GM19372 (cell line): ENCODE data around the gene OMP.

ENCODE experiments used
- ATAC-seq: cut with Tn5 transposase; IDR thresholded peaks from one replicate; pipeline ENCODE4 v1.9.1; 2021; ENCODE audit warnings: mild to moderate bottlenecking, low read depth, moderate library complexity; ENCODE audit not compliant: unreplicated experiment

Gene OMP

DNA sequence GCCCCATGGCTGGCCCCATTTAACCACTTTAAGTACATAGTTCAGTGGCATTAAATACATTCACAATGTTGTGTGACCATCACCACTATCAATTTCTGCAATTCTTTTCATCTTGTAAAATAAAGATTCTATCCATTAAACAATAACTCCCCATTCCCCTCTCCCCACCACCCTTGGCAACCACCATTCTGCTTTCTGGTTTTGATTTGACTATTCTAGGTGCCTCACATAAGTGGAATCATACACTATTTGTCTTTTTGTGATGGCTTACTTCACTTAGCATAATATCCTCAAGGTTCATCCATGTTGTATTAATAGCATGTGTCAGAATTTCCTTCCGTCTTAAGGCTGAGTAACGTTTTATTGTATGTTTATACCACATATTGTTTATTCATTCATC, 32.4 kb downstream of the OMP start:
- ATAC-seq = no peak

DNA sequence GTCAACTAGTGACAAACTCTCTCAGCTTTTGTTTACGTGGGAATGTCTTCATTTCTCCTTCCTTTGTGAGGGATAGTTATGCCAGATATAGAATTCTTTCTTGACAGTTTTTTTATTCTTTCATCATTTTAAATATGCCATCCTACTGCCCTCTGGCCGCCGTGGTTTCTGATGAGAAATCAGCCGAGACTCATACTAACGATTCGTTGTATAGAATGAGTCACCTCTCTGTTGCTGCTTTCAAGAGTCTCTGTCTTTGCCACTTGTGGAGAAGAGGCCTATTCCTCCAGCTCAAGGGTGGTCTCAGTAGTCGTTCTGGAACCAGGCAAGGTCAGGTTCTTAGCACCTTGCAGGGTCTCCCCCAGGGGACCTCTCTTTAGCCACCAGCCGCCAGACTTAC, 33.4 kb downstream of the OMP start:
- ATAC-seq = no peak

DNA sequence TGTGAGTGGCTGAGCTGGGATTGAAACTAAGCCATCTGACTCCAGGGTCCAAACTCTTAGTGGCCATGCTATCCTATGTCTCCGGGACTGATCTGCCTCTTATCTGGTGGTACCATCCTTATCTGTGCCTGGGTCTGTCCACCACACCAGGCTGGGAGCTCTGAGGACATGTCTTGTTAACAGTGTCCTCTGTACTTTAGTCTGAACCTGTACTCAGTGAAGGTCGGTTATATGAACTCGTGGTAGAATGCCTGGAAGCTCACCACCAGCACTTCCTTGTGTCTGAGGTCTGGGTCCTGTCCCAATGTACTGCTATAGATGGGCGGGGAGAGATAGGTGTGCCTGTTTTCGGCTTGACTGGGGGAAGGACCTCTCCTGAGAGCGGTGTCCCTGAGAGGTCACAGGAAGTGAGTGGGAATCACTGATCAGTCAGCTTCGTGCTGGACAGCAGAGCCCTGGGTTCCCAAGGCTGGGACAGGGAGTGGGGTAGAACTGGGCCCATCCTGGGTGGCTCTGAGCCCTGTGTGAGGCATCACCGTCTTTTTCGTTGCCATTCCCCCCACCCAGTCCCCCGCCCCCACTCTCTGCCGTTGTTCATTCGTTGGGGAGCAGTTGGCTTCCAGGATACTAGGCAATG, 34.3 kb downstream of the OMP start:
- ATAC-seq = no peak

DNA sequence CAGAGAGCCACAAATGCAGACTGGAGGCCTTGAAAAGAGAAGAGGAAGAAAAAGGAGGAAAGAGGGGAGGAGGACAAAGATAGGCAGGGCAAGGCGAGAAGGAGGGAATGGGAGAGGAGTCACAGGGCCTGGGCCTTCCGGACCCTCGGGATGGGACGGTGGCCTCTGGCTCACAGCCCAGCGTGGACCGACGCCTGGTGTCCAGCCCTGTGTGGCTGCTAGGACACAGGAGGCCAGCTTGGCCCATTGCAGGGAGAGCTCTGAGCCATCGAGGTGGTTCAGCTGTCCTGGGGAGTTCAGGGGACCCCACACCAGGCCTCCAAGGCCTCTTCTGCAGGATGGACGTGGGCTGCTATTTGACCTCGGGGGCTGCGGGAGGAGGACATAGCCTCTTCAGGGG, 34.8 kb downstream of the OMP start:
- ATAC-seq = no peak

DNA sequence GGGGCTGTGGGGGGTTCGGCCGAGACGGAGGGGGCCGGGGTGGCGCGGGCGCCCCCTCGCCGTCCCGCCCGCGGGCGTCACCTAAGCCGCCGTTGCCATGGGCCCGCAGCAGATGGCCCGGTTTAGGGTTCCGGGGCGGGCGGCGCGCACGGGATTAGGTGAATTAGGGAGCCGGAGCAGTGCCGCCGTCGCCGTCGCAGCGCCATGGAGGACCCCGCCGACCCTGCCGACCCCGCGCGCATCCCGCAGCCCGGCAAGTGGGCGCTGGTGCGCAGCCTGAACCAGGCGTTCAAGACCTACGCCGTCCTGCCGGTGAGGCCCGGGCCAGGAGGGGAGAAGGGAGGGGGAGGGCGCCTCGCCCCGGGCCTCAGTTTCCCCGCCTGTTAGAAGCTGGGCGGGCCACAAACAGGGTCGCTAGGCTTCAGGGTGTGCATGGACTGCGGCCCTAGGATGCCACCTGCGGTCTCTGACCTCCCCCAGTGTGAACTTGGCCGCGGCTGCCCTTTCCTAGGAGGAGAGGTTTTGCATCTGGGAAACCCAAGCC, 35.5 kb downstream of the OMP start:
- no peak for ATAC-seq

DNA sequence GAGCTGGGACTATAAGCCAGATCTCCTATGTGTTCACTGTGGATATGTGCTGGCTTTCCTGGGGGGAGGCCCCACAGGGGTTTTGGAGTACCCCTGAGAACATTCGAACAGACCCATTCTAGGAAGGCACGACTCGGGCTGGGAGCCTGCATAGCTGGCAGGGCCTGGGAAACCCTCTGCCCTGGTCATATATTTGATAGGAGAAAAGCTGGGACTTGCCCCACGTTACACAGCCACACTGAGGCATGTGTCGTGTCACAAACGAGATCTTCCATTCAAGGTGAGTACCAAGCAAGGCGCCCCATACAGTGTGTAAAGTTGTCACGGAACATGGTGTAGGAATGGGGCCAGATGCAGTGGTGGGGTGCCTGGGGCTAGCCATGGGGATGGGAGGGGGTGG, 36.6 kb downstream of the OMP start:
- no peak for ATAC-seq

DNA sequence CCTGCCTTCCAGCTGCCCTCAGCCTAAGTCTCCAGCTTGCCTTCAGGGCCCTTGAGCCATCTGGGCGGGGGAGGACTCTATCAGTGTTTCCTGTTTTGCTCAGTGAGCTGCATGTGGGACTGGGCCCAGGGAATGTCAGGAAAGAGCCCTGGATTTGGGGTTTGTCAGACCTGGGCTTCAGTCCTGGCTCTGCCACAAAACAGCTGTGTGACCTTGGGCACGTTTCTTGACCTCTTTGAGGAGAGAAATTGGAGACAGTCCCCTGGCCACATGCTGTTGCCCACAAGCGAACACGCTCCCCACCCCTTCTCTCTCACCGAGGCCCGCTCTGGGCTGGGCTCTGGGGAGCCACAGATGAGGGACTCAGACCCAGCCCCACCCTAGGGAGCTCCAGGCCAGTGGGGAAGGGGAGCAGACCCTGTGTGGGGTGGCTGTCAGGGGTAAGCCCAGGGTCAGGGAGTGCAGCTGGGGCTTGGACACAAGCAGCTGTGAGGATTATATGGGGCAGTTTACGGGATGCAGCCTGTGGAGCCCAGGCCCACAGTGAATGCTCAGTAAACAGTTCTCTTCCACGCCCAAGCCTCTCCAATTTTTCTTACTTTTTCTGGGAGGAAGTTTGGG, 37.7 kb downstream of the OMP start:
- no peak for ATAC-seq

DNA sequence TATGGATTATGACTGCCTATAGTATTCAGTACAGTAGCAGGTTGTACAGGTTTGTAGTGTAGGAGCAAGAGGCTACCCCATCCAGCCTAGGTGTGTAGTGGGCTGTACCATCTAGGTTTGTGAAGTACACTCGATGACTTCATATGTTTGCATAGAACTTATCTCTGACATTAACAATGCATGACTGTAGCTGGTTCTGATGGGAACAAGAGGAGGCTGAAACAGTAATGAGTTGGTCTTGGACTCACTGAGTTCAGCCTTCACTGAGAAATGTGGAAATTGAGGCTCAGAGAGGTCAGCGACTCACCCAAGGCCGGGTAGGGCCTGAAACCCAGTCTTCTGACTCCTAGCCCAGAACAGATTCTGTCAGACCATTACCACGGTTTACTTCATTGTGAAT, 38.4 kb downstream of the OMP start:
- no peak for ATAC-seq

DNA sequence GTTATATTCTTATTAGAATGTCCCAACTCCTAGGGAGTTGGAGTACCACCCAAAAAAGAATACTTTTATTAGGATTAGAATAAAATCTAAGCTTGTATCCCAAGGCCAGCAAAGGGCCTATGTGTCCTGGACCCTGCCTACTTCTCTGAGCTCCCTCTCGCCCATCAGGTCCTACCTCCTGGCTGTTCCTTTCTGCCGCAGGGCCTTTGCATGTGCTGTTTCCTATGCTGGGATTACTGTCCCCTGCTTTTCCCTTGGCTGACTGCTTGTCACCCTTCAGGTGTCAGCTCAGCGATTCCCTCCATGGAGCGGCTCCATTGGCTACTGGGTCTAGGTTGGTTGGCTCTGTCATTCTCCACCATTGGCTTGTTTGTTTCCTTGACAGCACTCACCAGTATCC, 38.8 kb downstream of the OMP start:
- no peak for ATAC-seq

DNA sequence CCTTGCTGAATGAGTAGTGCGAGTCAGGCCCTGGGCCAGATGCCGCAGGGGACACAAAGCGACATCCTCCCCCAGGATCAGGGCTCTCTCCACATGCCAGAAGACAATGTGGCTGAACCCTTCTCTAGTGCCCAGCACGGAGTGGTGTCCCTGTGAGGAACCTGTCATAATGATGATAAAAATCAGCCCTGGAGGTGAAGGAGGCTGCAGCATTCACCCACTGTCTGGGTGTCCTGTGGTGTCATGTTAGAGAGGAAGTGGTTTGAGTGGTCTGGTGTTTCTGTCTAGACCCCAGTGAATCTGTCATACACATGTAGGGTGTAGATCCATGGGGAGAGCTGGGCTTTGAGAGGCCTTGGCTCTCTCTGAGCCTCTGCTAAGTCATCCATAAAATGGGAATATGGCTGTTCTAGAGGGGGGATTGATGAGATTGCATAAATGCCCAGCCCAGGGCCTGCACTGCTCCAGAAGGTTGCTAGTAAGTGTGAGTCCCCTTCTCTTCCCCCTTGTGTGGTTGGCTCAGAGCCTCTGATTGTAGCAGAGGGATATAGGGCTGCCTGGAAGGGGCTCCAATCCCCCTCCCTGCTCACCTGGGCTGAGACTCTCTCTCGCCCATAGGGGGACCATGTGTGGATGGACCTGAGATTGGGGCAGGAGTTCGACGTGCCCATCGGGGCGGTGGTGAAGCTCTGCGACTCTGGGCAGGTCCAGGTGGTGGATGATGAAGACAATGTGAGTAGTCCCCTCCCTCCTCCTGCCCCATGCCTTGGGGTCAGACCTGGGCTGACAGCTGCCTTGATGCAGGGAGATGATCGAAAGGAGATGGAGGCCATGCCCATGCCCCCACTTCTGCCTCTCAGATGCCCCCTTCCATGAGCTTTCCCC, 39.7 kb downstream of the OMP start:
- no peak for ATAC-seq

DNA sequence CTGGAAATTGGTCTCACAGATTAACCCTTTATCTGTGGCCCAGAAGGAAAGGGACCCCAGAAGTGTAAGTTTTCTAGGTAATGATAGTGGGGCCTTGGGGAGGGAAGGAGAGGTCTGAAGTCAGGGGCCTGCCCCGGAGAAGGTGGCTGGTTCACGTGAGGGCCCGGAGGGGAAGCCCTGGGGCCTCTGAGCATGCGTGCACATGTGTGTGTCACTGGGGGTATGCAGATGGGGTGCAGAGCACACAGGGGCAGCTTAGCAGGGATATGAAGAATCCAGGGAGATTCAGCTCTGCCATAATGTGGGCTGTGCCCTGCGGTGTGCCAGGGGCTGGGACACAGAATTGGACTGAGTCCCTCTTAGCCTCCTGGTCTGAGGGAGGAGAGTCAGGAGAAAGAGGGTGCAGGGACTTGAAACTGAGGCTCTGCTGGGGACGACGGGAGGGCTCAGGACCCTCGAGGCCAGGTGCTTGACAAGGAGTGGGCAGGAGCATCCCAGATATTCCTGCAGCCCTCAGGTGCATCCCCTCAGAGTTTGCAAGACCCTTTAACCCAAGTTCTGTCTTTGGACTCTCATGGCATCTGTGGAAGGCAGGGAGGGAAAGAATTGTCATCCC, 40.9 kb downstream of the OMP start:
- ATAC-seq = no peak

DNA sequence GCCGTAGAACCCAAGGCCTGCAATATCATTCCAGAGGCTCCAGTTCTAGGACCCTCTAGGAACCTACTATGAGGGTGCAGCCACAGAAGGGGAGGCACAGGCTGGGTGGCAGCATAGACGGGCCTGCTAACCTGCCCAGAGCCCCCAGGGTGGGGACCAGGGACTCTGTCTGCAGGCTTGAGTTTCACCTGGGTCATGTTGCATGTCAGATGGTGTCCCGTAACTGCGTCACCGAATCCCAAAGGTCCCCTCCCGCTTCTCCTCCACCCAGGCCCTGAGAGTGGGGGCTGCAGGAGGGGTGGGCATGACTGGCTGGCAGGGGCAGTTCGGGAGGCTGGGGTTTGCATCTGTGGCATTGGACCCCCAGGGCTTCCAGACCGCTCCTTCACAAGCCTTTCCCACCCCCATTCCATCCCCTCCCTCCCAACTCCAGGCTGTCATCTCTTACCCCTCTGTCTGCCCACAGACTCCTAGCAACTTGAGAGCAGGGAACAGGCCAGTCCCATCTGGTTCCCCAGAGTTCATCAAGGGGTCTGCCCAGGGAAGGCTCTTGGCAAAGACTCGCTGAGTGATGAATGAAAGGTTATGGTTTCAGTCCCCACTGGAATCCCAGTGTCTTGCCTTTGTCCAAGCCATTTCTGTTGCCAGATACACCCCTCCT, 41.7 kb downstream of the OMP start:
- ATAC-seq = no peak

DNA sequence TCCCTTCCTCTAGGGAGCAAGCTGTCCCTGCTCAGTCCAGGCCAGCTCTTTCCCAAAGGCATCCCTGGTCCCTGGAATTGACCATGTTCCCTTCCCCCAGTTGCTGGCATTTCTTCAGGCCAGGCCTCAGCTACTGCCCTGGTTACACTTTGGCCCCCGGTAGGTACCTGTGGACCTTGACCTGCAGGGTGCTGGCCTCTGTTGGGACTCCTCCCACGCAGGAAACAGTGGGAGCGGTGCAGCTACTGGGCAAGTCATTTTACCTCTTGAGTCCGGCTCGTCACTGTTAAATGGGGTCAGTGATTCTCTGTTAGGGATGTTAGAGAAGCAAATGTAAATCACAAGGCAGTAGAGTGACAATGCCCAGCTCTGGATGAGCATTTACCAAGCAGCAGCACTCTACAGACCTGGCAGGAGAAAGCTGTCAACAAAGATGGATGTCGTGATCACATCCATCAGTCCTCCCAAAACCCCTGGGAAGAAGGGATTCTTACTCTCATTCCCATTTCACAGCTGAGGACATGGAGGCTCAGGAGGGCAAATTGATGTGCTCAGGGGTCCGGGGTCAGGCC, 42.3 kb downstream of the OMP start:
- ATAC-seq = no peak

DNA sequence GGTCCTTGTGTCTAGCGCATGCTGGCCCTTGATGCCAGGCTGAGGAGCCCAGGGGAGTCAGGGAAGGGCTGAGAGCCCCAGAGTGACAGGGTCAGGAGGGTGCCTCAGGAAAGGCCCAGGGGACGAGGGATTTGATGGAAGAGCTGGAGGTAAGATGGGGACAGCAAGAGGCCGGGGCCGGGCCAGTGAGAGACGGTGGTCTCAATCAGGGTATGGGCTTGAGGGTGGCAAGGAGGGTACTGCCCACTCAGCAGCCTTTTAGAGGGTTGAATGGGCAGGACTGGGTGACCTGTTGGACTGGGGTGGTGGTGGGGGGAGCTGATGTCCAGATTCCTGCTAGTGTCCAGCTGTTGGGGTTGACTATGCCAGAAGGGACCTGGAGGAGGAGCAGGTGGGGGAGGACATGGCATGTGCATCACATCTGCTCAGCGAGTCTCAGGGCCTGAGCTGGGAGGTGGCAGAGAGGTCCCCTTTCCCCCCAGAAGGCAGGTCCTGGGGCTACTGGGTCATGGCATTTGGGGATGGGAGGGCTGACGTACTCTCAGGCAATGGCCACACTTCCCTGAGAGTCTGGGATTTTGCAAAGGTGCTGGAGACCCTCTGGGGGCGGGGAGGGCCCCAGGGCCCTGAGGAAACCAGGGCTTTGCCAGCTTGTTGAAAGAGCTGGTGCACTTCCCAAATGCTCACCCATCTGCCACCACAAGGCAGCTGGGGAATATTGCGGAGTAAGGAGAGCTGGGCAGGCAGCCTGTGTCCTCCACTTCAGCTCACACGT, 43.8 kb downstream of the OMP start:
- no peak for ATAC-seq

DNA sequence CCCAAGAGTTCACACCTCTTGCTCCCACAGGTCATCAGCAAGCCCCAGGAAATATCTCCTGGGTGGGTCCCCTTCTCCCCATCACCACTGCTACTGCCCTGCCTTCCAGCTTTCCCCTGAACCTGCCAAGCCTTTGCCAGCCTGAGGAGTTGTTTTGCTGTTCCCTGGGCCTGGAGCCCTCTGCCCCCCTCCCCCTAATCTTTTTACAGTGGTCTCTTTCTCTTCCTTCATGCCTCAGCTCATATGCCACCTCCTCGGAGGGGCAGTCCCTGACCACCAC, 44.3 kb downstream of the OMP start:
- no peak for ATAC-seq

DNA sequence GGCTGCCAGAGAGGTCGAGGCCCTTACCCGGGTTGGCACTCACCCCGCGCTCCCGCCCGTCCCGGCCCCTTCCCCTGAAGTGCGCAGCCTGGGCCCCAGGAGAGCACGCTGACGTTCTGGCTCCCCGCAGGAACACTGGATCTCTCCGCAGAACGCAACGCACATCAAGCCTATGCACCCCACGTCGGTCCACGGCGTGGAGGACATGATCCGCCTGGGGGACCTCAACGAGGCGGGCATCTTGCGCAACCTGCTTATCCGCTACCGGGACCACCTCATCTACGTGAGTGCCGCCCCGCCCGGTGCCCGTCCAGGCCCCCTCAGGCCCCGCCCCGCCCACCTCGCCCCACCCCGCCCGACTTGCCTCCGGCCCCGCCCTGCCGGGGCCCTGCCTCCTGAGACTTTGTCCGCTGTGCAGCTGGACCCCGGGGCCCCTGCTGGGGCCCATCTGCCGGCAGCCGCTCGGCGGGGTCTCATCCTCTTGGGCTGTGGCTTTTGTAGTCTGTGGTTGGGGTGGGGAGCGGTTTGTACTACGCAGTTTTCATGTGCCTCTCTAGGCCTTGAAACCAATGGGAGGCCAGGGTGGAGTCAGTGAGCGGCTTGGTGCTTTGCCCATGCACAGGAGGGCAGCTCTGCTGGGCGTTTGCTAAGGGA, 45.2 kb downstream of the OMP start:
- no peak for ATAC-seq

DNA sequence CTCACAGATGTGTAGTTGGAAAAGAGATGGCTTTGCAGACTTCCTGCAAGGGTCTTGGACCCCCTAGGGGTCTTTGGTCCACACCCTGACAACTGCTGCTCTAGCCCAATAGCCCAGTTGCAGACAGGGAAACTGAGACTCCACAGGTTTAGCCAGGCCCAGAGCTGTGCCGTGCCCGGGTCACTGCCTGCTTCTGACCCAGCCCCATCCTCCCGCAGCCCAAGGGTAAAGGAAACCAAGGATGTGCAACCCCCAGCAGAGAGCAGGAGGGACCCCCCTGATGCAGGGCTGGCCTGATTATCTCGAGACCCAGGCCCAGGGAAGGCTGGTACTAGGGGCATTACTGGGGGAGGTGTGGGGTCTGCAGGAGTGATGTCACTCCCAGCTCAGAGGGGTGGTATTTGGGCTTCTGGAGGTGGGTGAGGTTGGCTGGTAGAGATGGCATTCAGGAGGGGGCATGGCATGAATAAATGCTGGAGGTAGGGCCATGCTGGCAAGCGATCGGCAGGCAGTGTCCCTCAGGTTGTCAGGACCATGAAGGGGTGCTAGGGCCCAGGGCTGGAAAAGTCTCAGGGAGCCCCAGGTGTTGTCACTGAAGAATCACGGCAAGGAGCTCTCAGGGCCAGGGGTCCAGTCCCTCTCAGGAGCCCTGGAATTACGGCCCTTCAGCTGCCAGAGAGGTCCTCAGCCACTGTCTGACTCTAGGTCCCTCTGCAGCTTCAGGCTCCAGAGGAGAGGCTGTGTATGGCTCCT, 46.5 kb downstream of the OMP start:
- ATAC-seq = no peak

DNA sequence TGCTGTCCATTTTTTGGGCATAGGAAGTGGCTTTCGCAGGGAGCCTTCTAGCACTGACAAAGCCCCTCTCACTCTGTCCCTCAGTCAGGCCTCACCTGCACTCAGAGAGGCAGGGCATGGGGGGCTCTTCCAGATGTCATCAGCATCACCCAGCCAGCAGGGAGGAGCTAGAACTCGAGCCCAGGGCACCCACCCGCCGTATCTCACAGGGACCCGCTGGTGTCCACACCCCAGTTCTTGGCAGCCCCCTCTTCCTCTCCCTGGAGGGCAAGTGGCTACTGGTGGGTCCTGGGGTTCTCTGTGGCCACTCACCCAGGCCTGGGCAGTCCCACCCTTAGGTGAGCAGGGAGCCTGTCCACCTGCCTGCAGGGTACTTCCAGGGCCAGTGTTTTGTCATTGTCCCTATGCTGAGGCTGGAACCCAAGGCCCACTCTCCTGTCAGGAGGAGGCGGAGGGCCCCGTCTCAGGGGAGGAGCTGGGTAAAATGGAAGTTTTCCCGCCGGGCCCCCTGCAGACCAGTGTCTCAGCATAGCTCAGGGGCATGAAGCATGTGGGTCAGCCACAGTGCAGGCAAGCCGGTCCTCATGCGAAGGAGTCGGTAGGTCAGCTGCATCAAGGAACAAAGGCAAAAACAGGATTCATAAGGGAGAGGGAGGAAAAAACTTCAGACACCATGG, 47.2 kb downstream of the OMP start:
- no peak for ATAC-seq
